Adrenal gland (tissue), 12 donors: ENCODE measurements around the gene SMIM31. TPM values are rescaled to one million over a fixed set of nuclear protein-coding genes. Genes with fewer than 3 reads are reported as not detected.

Source experiments
- DNase-seq, 7 donors: peaks; one replicate each; pipeline ENCODE4 v3.0.0-alpha.2; 2019 to 2020
- H3K27ac ChIP-seq, 5 donors: fragments of 200-600 bp; sonication (generic) in 4 of 5; 1 replicate in 3 of 5; 2 replicates in 2 of 5; pipeline versions ENCODE4 v1.5.1 to v1.8.0; 2016 to 2020; ENCODE audit warnings: mild to moderate bottlenecking in 1 of 5
- H3K27me3 ChIP-seq: fragments of 200-600 bp; 2 replicates; pipeline ENCODE4 v1.8.0; 2021
- H3K36me3 ChIP-seq, 2 donors: fragments of 200-600 bp; replicated peaks in 1 of 2; 1 replicate in 1 of 2; 2 replicates in 1 of 2; pipeline versions ENCODE4 v1.5.1 to v1.8.0; 2018 to 2022
- H3K4me1 ChIP-seq, 2 donors: fragments of 200-600 bp; replicated peaks in 1 of 2; 1 replicate in 1 of 2; 2 replicates in 1 of 2; pipeline versions ENCODE4 v1.5.1 to v1.8.0; 2018 to 2021
- H3K4me3 ChIP-seq, 4 donors: fragments of 200-600 bp; sonication (generic) in 3 of 4; one replicate each; pipeline ENCODE4 v1.5.1; 2016 to 2018
- H3K9me3 ChIP-seq, 3 donors: fragments of 200-600 bp; sonication (generic) in 1 of 3; replicated peaks in 1 of 3; 1 replicate in 2 of 3; 2 replicates in 1 of 3; pipeline versions ENCODE4 v1.5.1 to v1.8.0; 2016 to 2021
- POLR2A ChIP-seq, 2 donors: fragments of 450-650 bp; IDR thresholded peaks; one replicate each; pipeline ENCODE4 v1.6.1; 2017; ENCODE audit warnings: antibody characterized with exemption in 2 of 2, mild to moderate bottlenecking in 2 of 2, moderate library complexity in 1 of 2
- WGBS, 4 donors: extraction: QIAGEN DNeasy Blood & Tissue Kit in 2 of 4; methylation state at CpG; one replicate each; pipeline versions ENCODE4 v1.1.5 to v1.1.7; 2013 to 2017; 5-methylcytosine and 5-hydroxymethylcytosine counted together
- intact Hi-C, 2 donors: fragments of 100-400 bp; cut with DNase I; formaldehyde crosslinking; loops; one replicate each; pipeline versions ENCODE4 v1.14.1 to v1.15.0; 2022 to 2023
- polyA plus RNA-seq, 3 donors: library from polyadenylated mRNA; stranded (reverse); fragments of 200-250 nt in 2 of 3; fragments of 350-450 nt in 1 of 3; fragmentation: Illumina TruSeq in 1 of 3; extraction: RNeasy Lipid Tissue Mini Kit (QIAGEN cat#74804) in 1 of 3; gene quantifications; one replicate each; pipeline ENCODE4 v1.2.3, GENCODE V29; 2013 to 2014
- total RNA-seq, 9 donors: library from RNA; depleted of rRNA in 4 of 9; stranded (reverse); fragments of >200 nt in 4 of 9; fragments of 120-200 nt in 1 of 9; fragmentation: NEBNext Ultra II Directional in 1 of 9; extraction: Animal tissue kit (Norgen Biotek cat#: 25700) in 1 of 9; gene quantifications; one replicate each; pipeline versions ENCODE4 v1.1.0 to v1.2.4, GENCODE V29; 2013 to 2023
- TF ChIP-seq, protein P1 (sequence below), 6 experiments: fragments of 450-650 bp in 4 of 6; fragments of 200-600 bp in 2 of 6; sonication (generic) in 1 of 6; IDR thresholded peaks; 1 replicate in 5 of 6; 2 replicates in 1 of 6; pipeline versions ENCODE4 v1.5.1 to v1.8.0; 2016 to 2021; ENCODE audit warnings: antibody characterized with exemption in 6 of 6, mild to moderate bottlenecking in 2 of 6, moderate library complexity in 1 of 6
- donor health status: healthy with polysubstance abuse.
- donor health status: Bipolar disorder and iron deficiency.
- donor health status: DM: yes; HTN: yes; CAD: no.
- donor health status: DM: no; HTN: no; CAD: no.
- donor health status: DM: no; HTN: no; CAD: no.
- donor health status: DM: yes; HTN: yes; CAD: no.

Gene SMIM31
- total and polyA plus RNA-seq, 12 donors: not detected

DNA sequence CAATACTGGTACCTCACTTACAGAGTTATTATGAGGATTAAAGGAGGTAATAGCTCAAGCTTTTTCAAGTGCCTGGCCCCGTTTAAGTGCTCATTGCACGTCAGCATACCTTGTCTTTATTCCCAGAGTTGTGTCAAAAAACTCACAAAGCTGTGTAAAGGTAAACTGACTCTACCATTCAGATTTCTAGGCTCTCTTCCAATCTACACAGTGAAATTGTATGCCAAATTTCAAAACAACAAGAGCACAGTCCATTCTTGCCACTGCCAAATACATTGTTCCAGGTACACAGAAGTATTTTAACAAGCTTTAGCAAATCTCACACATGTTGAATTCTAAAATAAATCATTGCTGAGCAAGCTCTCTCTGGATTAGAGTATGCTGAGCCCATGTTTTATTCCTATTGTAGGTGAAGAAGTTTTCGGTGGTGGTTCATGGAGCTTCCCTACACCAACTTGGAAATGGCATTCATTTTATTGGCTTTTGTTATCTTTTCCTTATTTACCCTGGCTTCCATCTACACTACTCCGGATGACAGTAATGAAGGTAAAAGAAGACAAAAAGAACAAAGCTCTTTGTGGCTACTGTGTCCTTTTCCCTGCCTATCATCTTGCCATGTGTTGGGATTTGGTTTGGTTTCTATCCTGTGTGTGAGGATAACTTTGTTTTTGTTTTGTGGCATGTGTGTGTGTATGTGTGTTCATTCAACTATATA is 16.2 kb downstream of the SMIM31 start:
- intact Hi-C loops: loop anchor here in 1 of 2 donors (10.0 kb wide), 1 partner anchor 325 kb away; no protein-coding TSS in a partner anchor
- Histone ChIP-seq H3K36me3 (no peaks in the 10 kb centered on the region), H3K27me3 (peaks cover 9% of the 10 kb centered on the region), H3K9me3 (no peaks in the 10 kb centered on the region), H3K4me3 (no peak overlapping the region), H3K4me1 (no peaks in the 10 kb centered on the region), H3K27ac (no peak overlapping the region)
- TF ChIP-seq, protein P1, sequence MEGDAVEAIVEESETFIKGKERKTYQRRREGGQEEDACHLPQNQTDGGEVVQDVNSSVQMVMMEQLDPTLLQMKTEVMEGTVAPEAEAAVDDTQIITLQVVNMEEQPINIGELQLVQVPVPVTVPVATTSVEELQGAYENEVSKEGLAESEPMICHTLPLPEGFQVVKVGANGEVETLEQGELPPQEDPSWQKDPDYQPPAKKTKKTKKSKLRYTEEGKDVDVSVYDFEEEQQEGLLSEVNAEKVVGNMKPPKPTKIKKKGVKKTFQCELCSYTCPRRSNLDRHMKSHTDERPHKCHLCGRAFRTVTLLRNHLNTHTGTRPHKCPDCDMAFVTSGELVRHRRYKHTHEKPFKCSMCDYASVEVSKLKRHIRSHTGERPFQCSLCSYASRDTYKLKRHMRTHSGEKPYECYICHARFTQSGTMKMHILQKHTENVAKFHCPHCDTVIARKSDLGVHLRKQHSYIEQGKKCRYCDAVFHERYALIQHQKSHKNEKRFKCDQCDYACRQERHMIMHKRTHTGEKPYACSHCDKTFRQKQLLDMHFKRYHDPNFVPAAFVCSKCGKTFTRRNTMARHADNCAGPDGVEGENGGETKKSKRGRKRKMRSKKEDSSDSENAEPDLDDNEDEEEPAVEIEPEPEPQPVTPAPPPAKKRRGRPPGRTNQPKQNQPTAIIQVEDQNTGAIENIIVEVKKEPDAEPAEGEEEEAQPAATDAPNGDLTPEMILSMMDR (IDR thresholded peaks at IDR 0.05): no peak
- TF ChIP-seq POLR2A (IDR thresholded peaks at IDR 0.05): no peak
- 64 to 68% (median 65%) methylated on average over 4 of the region's 4 CpGs for WGBS, 4 donors
- no peak for DNase-seq

DNA sequence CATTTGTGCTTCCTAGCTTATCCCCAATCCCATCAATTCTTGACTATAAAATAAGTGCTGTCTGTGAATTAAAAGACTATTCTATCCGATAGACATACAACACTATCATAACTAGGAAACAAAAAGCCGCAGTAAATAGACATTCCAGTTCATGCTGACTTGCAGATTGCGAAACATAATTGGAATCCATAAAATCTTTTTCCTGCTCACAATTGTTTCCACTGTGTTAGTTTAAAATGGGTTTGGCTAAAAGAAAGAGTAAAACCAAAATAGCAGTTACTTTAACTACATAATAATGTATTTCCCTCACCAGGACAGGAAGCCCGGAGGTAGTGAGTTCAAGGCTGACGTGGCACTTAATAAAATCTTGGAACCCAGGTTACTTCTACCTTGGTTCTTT is 17.2 kb downstream of the SMIM31 start:
- no peak for DNase-seq
- no peaks in the 10 kb centered on the region for H3K9me3 ChIP-seq
- H3K4me1 ChIP-seq: no peaks in the 10 kb centered on the region
- no peak overlapping the region for H3K4me3 ChIP-seq
- peaks cover 9% of the 10 kb centered on the region for H3K27me3 ChIP-seq
- H3K27ac ChIP-seq: no peak overlapping the region
- H3K36me3 ChIP-seq: no peaks in the 10 kb centered on the region
- TF ChIP-seq, protein P1 (IDR thresholded peaks at IDR 0.05): no peak
- no peak for TF ChIP-seq POLR2A (IDR thresholded peaks at IDR 0.05)
- WGBS, 4 donors: 66 to 82% (median 73%) methylated on average over 5 of the region's 5 CpGs
- intact Hi-C loops: loop anchor here in 1 of 2 donors (10.0 kb wide), 1 partner anchor 324 kb away; no protein-coding TSS in a partner anchor

DNA sequence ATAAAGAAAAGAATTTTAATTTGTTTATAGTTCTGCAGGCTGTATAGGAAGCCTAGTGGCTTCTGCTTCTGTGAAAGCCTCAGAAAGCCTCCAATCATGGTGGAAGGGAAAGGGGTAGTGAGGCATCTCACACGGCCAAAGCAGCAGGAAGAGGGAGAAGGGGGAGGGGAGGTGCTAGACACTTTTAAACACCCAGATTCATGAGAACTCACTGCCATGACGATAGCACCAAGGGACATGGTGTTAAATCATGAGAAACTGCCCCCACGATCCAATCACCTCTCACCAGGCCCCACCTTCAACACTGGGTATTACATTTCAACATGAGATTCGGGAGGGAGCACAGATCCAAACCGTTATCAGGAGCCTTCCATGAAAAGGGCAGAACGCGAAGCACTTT is 18.1 kb downstream of the SMIM31 start:
- TF ChIP-seq, protein P1 (IDR thresholded peaks at IDR 0.05): no peak
- TF ChIP-seq POLR2A (IDR thresholded peaks at IDR 0.05): no peak
- Histone ChIP-seq H3K4me1 (no peaks in the 10 kb centered on the region), H3K4me3 (no peak overlapping the region), H3K9me3 (no peaks in the 10 kb centered on the region), H3K36me3 (no peaks in the 10 kb centered on the region), H3K27ac (no peak overlapping the region), H3K27me3 (peaks cover 4% of the 10 kb centered on the region)
- intact Hi-C loops: loop anchor here in 1 of 2 donors (10.0 kb wide), 1 partner anchor 323 kb away; no protein-coding TSS in a partner anchor
- WGBS, 4 donors: 65 to 72% (median 69%) methylated on average over 7 of the region's 7 CpGs
- DNase-seq: no peak

DNA sequence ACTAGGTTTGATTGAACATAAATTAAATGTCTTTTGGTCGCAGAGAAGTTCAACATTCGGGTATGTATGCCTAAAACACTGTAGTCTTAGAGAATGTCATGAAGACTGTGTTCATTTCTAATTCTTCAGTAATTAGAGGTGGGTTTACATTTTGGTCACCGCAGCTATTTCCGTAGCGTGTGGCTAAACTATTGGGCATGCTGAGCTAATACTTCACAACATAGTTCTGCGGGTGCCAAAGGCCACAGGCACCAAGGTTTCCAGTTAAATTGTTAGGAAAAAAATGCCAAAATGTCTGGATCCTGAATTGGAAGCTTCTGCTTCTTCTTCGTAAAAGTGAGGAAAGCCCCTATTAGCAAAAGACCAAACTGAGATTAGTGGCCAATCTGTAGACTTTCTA is 25.1 kb downstream of the SMIM31 start:
- Histone ChIP-seq H3K9me3 (no peaks in the 10 kb centered on the region), H3K36me3 (no peaks in the 10 kb centered on the region), H3K4me3 (no peak overlapping the region), H3K4me1 (no peaks in the 10 kb centered on the region), H3K27me3 (no peaks in the 10 kb centered on the region), H3K27ac (no peak overlapping the region)
- no peak for DNase-seq
- WGBS, 4 donors: 69 to 84% (median 79%) methylated on average over 7 of the region's 7 CpGs
- intact Hi-C loops: loop anchor here in 1 of 2 donors (10.0 kb wide), 1 partner anchor 316 kb away; no protein-coding TSS in a partner anchor
- TF ChIP-seq, protein P1 (IDR thresholded peaks at IDR 0.05): no peak
- TF ChIP-seq POLR2A (IDR thresholded peaks at IDR 0.05): no peak
